ENCODE results near the gene PARD6A.

- TF ChIP-seq, protein P1, sequence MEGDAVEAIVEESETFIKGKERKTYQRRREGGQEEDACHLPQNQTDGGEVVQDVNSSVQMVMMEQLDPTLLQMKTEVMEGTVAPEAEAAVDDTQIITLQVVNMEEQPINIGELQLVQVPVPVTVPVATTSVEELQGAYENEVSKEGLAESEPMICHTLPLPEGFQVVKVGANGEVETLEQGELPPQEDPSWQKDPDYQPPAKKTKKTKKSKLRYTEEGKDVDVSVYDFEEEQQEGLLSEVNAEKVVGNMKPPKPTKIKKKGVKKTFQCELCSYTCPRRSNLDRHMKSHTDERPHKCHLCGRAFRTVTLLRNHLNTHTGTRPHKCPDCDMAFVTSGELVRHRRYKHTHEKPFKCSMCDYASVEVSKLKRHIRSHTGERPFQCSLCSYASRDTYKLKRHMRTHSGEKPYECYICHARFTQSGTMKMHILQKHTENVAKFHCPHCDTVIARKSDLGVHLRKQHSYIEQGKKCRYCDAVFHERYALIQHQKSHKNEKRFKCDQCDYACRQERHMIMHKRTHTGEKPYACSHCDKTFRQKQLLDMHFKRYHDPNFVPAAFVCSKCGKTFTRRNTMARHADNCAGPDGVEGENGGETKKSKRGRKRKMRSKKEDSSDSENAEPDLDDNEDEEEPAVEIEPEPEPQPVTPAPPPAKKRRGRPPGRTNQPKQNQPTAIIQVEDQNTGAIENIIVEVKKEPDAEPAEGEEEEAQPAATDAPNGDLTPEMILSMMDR (IDR thresholded peaks at IDR 0.05; ENCODE audit: low read depth, low read length), result no peak
- TF ChIP-seq EZH2phosphoT487 (IDR thresholded peaks at IDR 0.05; ENCODE audit: low read depth), result no peak
Measured at GRCh38 chr16:67707790-67708189, 47.0 kb downstream of the PARD6A start.
